ENCODE measurements around the gene ARMH2.
"Not testable (repeated sequence)": the region's sequence is repeated elsewhere in the genome, so short reads cannot be mapped to it uniquely, and the experiment has no call there.

ARMH2 gene

DNA sequence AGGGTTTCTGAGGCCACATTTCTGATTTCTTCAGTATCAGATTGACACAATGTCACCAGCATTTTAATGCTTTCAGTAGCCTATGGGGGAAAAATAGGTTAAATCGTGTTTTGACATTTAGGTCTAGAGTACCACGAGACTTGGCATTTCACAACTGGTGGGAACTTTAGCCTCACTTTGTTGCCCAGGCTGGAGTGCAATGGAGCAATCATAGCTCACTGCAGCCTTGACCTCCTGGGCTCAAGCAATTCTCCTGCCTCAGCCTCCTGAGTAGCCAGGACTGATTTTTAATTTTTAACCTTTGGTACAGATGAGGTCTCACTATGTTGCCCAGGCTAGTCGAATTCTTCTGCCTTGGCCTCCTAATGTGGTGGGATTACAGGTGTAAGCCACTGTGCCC, 11.0 kb upstream of the ARMH2 start:
- no peak for DNase-seq

DNA sequence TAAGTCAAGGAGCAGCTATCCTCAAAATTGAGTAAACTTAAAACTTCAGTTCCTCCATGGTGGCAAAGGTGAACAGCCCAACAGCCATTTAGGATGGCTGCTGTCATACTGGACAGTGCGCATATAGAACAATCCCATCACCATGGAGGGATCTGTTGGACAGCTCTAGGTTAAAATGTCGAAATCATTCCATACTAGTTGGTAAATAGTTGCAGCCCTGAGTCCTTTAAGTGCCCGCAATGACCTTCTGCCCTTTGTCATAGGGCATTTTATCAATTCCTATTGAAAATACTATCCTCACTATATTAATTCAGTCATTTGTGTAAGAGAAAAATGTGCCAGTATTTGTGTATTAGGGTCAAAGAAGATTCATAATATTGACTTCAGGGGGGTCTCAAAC, 8.9 kb upstream of the ARMH2 start:
- no peak for DNase-seq

DNA sequence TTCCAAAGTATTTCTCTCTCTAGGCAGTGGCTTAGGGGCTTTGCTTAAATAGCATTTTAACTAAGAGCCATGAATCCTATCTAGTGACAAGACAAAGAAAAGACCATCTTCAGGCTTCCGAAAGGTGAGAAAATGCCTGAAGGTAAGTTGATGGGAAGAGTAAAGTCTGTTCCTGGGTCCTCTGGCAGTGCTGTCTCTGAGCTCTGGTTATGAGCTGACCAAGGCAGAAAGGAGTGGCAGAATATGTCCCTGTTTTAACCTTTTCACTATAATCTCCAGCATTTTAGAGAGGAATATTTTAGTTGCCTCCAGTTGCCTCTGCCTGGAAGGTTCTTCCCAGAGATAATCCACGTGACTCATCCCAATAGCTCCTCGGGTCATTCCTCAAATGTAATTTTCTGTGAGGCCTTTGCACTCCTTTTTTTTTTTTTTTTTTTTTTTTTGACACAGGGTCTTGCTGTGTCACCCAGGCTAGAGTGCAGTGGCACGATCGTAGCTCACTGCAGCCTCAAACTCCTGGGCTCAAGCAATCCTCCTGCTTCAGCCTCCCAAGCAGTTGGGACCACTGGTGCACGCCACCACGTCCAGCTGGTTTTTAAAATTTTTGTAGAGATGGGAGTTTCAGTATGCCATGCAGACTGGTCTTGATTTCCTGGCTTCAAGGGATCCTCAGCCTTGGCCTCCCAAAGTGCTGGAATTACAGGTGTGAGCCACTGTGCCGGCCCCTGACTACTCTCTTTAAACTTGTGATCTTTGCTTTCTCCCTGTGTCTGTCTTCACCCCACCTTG, 3.7 kb upstream of the ARMH2 start:
- no peak for DNase-seq

DNA sequence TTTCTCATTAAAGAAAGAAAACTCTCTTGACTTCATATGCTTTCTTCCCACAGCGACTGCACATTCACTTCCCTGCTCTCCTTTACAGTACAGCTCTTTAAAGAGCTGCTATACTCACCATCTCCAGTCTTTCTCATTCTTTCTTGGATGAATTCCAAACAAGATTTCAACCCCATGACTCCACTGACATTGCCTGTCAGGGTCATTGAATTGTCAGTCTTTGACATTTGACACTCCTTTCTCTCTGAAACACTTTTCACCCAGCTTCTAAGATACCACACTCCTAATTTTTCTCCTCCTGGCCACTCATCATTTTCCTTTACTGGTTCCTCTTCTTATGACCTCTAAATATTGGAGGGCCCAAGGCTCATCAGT, 811 bp upstream of the ARMH2 start:
- no peak for DNase-seq

DNA sequence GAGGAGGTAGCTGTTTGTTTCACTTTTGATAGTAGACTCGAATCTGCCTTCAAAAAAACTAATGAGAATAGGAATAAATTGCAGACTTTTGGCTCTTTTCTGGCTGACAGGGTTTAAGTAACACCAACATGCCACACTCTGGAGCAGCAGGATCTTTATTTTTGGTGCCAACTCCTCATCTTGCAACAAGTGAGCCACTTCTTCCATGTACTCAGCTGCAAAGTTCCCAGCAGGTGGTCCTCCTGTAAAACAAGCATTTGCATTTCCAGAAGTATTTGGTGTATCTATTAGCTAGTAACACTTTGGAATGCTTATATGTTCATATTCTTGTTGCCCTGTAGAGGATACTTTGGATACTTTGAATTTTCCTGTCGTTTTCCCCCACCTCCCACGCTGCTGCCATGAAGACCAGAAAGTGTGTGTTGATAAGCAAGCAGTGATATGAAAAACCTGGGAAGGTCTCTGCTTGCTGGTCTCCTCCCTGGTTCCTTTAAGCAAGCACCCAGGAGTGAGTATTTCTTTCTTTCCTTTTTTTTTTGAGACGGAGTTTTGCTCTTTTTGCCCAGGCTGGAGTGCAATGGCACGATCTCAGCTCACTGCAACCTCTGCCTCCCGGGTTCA, 1.0 kb downstream of the ARMH2 start:
- no peak for DNase-seq

DNA sequence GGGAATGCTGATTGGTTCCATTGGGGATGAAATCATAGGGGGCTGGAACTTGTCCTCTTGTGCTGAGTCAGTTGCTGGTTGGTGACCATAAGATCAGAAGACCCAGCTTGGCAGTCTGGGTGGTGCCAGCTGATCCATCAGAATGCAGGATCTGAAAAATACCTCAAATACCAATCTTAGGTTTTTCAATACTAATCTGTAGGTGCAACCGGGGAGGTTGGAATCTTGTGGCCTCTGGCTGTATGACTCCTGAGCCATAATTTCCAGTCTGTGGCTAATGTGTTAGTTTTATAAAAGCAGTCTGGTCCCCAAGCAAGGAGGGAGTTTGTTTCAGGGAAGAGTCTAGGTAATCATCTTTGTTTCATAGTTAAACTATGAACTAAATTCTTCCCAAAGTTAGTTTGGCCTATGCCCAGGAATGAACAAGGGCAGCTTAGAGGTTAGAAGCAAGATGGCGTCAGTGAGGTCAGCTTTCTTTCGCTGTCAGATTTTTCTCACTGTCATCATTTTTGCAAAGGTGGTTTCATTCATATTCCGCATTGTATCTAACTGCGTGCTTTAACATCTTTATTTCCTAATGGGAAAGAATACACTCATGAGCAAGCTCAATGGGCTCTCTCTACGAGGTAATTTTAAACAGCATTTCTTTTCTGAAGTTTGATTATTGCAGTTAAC, 2.0 kb downstream of the ARMH2 start:
- no peak for DNase-seq

DNA sequence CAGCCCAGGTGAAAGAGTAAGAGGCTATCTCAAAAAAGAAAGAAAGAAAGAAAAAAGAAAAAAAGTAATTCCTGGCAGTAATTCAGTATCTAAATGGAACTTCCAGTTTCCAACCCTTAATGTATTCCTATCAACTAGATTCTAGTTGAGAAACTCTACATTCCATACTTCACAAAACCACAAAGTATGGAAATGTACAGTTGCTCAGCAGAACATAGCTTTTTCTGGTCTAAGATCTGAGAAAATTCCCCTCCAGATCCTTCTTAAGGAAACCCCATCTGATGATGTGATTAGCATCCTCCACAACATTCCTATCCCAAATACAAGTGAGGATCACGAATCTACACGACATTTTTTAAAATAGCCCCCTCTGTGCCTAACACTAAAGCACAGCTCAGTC, 3.6 kb downstream of the ARMH2 start:
- no peak for DNase-seq

DNA sequence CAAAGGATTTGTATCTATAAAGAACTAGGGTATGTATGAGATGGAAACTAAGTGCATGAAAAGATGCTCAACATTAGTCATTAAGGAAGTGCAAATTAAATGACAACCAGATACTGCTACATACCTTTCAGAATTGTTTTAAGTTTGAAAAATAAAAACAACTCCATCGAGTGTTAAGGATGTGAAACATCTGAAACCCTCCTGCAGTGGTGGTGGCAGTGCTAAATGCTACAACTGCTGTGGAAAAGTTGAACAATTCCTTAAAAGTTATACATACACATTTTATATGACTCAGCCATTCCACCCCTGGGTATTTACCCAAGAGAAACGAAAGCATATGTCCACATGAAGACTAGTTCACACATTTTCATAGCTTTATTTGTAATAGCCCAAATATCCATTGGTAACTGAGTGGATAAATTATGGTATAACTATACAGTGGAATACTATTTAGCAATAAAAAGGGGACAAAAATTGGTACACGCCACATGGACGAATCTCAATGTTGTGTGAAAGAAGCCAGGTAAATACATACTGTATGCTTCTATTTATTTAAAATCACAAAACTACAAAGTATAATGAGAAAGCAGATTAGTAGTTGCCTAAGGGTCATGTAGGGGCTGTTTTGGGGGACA, 10.6 kb downstream of the ARMH2 start:
- no peak for DNase-seq

DNA sequence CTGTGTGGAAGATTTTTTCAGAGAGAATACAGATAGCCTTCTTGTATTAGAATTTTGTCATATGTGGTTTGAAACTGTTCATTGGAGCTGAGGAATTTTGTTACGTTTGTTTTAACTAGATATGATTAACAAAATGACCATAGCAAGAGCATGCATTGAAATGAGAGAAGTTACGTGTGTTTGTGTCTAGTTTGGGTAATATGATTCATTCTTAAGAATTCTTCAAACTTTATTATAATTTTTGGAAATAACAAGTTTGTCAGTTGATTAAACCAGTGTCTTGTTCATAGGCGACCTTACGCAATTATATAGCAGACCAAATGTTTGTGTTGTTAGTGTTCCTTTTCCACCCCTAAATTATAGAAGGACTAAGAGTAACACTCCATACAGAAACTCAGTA, 18.5 kb downstream of the ARMH2 start:
- DNase-seq = no peak

DNA sequence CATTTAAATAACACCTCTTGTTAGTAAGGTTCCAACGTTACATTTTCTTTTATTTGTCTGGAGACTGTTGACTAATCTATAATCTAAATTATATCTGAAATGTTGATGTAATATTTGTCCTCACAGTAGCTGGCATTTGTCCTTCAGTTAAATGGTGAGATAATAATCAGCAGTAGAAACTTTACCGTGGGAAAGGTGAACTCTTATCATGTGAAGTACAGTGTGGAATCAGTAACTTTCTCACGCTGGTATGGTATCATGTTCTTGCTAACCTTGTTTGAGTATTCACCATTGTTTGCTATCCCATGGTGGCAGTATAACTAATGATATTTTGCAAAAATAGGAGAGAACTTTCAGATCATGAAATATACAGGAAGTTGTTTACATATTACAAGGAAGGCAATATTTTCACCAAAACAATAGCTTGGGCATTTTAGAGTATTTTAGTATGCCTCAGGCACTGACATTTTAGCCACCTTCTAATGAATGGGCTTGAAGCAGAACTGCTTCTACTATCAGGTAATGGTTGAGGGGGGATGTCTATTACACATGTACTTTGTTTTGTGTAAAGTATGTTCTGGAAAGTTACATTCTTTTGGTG, 19.2 kb downstream of the ARMH2 start:
- DNase-seq = no peak

DNA sequence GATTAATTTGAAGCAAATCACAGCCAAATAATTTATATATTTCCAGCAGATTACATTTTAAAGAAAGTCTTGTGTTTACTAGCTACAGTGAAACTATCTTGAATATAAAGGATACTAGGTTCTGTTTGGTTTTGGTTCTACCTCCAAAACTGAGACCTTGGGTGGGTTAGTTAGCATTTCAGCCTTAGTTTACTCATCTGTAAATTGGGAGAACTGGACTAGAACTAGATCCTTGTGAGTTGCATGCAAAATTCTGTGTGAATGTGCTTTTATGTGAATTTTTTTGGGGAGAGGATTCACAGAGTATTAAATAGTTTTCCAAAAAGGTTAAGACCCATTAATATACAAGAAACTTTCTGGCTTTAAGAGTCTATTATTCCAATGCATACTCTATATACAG, 19.8 kb downstream of the ARMH2 start:
- DNase-seq = no peak

DNA sequence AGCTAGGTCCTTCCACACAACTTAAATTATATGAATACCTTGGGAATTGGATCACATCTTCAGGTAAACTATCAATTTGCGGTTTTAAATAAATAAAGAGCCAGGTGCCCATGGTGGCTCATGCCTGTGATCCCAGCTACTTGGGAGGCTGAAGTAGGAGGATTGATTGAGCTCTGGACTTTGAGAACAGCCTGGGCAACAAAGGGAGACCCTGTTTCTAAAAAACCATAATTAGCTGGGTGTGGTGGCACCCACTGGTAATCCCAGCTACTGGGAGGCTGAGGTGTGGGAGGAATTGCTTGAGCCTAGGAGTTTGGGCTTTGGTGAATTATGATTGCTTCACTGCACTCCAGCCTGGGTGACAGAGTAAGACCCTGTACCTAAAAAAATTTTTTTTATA, 20.6 kb downstream of the ARMH2 start:
- no peak for DNase-seq

DNA sequence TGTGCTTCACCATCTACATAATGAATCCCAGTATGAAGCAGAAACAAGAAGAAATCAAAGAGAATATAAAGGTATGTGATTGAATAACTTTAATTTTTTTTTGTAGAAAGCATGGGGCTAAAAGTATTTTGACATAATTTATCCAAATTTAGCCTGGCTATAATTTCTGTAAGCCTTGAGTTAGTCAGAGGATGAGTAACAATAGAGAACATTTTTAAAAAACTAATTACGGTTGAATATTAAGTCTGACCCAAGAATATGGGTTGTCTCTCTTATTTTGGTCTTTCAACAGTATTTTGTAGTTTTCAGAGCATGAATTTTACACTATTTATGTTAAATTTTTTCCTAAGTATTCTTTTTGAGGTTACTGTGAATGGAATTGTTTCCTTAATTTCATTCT, 21.5 kb downstream of the ARMH2 start:
- DNase-seq = no peak

DNA sequence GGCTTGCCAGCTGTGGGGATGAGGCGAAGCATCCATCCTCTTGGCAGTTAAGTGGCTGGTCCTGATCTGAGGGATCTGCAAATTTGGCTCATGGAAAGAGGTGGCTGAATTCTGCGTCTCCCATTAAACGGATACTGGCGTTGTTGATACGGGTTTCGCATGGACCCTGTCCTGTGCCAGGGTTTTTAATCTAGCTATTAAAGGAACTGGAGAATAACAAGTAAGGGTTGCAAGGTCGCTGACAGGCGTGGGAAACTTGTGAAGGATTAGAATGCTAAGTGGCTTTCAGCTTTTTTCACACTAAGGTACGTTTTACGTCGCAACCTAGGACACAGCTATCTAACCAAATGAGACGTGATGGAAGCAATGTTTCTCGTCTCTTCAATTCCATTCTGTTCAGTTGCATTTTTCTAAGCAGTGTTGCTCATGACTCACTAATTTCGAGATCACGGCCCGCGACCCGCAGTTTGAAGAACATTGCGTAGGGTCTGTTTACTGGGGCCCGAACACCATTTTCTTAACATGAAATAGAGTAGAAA, 23.1 kb downstream of the ARMH2 start:
- no peak for DNase-seq

DNA sequence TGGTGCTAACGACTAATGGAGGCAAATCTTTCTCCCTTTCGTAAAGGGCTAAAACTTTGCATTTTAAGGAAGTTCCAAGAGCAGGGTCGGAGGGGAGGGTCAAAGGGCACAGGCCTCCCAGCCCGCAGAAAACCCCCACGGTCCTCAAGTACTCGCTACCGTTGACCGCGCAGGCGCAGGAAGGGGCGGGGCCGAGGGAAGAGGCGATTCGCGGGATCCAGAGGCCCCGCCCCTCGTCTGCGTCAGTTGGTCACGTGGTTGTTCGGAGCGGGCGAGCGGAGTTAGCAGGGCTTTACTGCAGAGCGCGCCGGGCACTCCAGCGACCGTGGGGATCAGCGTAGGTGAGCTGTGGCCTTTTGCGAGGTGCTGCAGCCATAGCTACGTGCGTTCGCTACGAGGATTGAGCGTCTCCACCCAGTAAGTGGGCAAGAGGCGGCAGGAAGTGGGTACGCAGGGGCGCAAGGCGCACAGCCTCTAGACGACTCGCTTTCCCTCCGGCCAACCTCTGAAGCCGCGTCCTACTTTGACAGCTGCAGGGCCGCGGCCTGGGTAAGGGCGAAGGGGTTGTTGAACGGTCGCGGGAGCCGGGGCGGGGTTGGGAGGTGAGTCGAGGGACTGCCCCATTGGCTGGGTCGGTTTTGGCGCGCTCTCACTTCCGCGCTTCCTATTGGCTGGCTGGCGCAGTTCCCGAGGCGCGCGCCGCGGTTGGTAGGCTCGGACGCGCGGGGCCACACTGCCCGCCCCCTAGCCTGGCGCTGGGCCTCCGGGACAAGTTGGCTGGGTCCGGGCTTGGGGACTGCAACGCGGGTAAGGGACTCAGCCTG, 23.8 kb downstream of the ARMH2 start, which contains the start of gene GMNN:
Gene GMNN (plus strand): TSS at position 242 of the 824 bp plus-strand sequence. CDS start 2,310 bp downstream, outside the sequence.
- DNase-seq = peak; percentile 94

DNA sequence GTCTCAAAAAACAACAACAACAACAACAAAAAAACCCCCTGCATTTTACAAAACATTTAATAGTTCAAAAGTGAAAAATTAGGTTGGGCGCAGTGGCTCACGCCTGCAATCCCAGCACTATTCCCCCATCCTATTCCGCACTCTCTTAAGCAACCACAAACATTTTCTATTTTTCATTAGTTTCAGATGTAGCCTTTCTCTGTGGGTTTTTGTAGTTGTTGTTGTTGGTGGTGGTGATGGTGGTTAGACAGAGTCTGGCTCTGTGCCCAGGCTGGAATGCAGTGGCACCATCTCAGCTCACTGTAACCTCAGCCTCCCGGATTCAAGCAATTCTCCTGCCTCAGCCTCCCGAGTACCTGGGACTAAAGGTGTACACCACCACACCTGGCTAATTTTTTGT, 30.4 kb downstream of the ARMH2 start:
- no peak for DNase-seq

DNA sequence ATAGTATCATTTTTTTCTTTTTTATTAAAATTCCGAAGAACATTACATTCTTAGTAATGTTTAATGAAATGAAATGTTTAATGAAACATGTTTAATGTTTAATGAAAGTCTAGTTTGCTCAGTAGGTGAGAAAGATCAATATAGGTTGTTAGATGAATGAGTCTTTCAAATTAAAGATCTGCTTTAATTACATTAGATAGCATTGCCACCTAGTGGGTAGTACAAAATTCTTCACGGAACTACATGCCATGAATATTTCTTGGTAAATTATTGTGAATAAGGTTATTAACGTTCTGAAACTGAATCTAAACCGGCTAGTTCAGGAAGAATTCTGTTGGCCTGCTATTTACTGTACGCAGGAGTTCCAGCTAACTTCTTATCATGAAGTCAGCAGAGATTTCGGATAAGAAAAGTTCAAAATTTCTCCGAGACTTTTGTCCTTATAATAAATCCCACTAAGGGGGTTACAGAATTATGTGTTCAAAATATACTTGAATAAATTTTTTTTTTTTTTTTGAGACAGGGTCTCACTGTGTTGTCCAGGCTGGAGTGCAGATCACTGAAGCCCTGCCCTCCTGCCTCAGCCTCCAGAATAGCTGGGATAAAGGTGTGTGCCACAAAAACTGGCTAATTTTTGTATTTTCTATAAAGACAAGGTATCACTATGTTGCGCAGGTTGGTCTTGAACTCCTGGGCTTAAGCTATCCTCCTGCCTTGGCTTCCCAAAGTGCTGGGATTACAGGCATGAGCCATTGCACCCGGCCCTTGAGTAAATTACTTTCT, 31.8 kb downstream of the ARMH2 start:
- DNase-seq = no peak

DNA sequence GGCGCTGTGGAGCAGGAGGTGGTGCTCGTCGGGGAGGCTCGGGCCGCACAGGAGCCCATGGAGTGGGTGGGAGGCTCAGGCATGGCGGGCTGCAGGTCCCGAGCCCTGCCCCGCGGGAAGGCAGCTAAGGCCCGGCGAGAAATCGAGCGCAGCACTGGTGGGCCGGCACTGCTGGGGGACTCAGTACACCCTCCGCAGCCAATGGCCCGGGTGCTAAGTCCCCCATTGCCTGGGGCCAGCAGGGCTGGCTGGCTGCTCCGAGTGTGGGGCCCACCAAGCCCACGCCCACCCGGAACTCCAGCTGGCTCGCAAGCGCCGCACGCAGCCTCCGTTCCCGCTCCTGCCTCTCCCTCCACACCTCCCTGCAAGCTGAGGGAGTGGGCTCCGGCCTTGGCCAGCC, 32.7 kb downstream of the ARMH2 start:
- not testable (repeated sequence) for DNase-seq

DNA sequence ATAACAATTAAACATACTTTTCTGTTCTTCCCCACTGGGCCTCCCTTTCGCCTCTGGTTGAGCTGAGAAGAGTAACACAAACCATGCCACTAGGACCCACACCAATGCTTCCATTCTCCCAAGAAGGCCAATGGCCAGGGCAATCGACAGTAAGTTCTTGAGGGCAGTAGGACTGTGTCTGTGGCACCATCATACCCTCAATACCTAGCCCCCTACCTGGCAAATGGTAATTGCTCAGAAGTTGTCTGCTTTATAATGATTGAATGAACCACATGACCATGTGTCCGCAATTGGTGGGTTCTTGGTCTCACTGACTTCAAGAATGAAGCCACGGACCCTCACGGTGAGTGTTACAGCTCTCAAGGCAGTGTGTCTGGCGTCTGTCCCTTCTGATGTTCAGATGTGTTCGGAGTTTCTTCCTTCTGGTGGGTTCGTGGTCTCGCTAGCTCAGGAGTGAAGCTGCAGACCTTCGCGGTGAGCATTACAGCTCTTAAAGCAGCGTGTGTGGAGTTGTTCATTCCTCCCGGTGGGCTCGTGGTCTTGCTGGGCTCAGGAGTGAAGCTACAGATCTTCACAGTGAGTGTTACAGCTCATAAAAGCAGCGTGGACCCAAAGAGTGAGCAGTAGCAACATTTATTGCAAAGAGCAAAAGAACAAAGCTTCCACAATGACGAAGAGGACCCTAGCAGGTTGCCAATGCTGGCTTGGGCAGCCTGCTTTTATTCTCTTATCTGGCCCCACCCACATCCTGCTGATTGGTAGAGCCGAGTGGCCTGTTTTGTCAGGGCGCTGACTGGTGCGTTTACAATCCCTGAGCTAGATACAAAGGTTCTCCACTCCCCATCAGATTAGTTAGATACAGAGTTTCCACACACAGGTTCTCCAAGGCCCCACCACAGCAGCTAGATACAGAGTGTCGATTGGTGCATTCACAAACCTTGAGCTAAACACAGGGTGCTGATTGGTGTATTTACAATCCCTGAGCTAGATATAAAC, 33.6 kb downstream of the ARMH2 start:
- DNase-seq = not testable (repeated sequence)

DNA sequence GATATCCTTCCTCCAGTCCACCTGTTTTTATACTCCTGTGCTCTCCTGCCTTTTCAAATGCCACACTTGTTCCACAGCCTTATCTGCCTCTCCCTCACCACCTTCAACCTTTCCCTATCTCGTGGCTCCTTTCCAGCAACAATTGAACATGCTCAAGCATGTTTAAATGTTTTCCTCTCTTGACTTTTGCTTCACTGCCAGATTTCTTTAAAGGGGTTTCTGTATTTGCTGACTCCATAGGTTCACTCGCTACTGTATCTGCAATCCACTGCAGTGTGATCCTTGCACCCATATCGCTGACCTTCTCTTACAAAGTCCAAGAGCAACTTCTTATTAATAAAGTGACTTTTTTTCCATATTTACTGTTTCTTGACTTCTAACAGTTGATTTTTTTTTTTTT, 35.1 kb downstream of the ARMH2 start:
- DNase-seq = no peak

Data from NCI-H1436 (cell line).